GM23338 (cell line): ENCODE results near the gene TNRC18. TPM values are rescaled to one million over a fixed set of nuclear protein-coding genes. Genes with fewer than 3 reads are reported as not detected.

Source experiments
- ATAC-seq: fragments of 200-7000 bp; cut with Tn5 transposase; 3 replicates; pipeline ENCODE4 v1.9.1; 2020
- DNase-seq: peaks from one replicate; pipeline ENCODE4 v3.0.0-alpha.2; 2015; ENCODE audit warnings: low spot score
- H2AFZ ChIP-seq: fragments of 200-600 bp; sonication (generic); 2 replicates; pipeline ENCODE4 v1.8.0; 2016; ENCODE audit warnings: antibody characterized with exemption, mild to moderate bottlenecking, moderate library complexity
- H3F3A ChIP-seq: fragments of 200-600 bp; sonication (generic); replicated peaks from 2 replicates; pipeline ENCODE4 v1.8.0; 2017; ENCODE audit warnings: antibody characterized with exemption, mixed run types, low read depth
- H3K27ac ChIP-seq: fragments of 200-600 bp; sonication (generic); 2 replicates; pipeline ENCODE4 v1.6.1; 2016; ENCODE audit warnings: low read depth
- H3K27me3 ChIP-seq: fragments of 200-600 bp; sonication (generic); 2 replicates; pipeline ENCODE4 v1.8.0; 2016; ENCODE audit warnings: mild to moderate bottlenecking, mixed run types, moderate library complexity; ENCODE audit not compliant: insufficient read depth
- H3K36me3 ChIP-seq: fragments of 200-600 bp; sonication (generic); 2 replicates; pipeline ENCODE4 v1.8.0; 2016; ENCODE audit warnings: mild to moderate bottlenecking; ENCODE audit not compliant: insufficient read depth
- H3K4me1 ChIP-seq: fragments of 200-600 bp; sonication (generic); 2 replicates; pipeline ENCODE4 v1.8.0; 2016; ENCODE audit warnings: mild to moderate bottlenecking, moderate library complexity; ENCODE audit not compliant: insufficient read depth
- H3K4me2 ChIP-seq: fragments of 200-600 bp; sonication (generic); 2 replicates; pipeline ENCODE4 v1.7.1; 2017; ENCODE audit warnings: mixed run types
- H3K4me3 ChIP-seq: fragments of 200-600 bp; sonication (generic); 2 replicates; pipeline ENCODE4 v1.6.1; 2016; ENCODE audit warnings: mixed run types
- H3K79me2 ChIP-seq: fragments of 200-600 bp; sonication (generic); replicated peaks from 2 replicates; pipeline ENCODE4 v1.8.0; 2017; ENCODE audit warnings: mild to moderate bottlenecking; ENCODE audit not compliant: insufficient read depth
- H3K9me2 ChIP-seq: fragments of 200-600 bp; sonication (generic); 2 replicates; pipeline ENCODE4 v1.8.0; 2017; ENCODE audit not compliant: insufficient read depth
- H4K20me1 ChIP-seq: fragments of 200-600 bp; sonication (generic); replicated peaks from 2 replicates; pipeline ENCODE4 v1.8.0; 2017; ENCODE audit warnings: mild to moderate bottlenecking; ENCODE audit not compliant: insufficient read depth
- H3K27ac Mint-ChIP-seq: 2 replicates; pipeline ENCODE4 v1.8.0; 2020; ENCODE audit warnings: inconsistent platforms, mild to moderate bottlenecking, moderate library complexity, mixed read lengths
- H3K27me3 Mint-ChIP-seq: 3 replicates; pipeline ENCODE4 v1.8.0; 2022; ENCODE audit warnings: low read depth, mild to moderate bottlenecking, moderate library complexity, mixed read lengths, inconsistent platforms; ENCODE audit not compliant: insufficient read depth, poor library complexity
- H3K36me3 Mint-ChIP-seq: 3 replicates; pipeline ENCODE4 v1.8.0; 2021; ENCODE audit warnings: low read depth, mild to moderate bottlenecking, inconsistent platforms, moderate library complexity, mixed read lengths
- H3K4me1 Mint-ChIP-seq: 3 replicates; pipeline ENCODE4 v1.8.0; 2020; ENCODE audit warnings: mild to moderate bottlenecking, inconsistent platforms, mixed read lengths
- H3K4me3 Mint-ChIP-seq: 3 replicates; pipeline ENCODE4 v1.8.0; 2021; ENCODE audit warnings: moderate library complexity, mild to moderate bottlenecking, inconsistent platforms, mixed read lengths
- H3K9me3 Mint-ChIP-seq: 3 replicates; pipeline ENCODE4 v1.8.0; 2020; ENCODE audit warnings: moderate library complexity, mild to moderate bottlenecking, inconsistent platforms, mixed read lengths
- EZH2 ChIP-seq: fragments of 200-600 bp; sonication (generic); IDR thresholded peaks from one replicate; pipeline ENCODE4 v1.8.0; 2017; ENCODE audit warnings: antibody characterized with exemption, mild to moderate bottlenecking, low read depth; ENCODE audit not compliant: unreplicated experiment
- POLR2AphosphoS5 ChIP-seq: IDR thresholded peaks from 2 replicates; pipeline ENCODE4 v1.6.1; 2016; ENCODE audit warnings: antibody characterized with exemption, low read depth
- STAT1 ChIP-seq: IDR thresholded peaks from one replicate; pipeline ENCODE4 v1.6.1; 2016; ENCODE audit warnings: antibody characterized with exemption; ENCODE audit not compliant: unreplicated experiment
- ZNF114 ChIP-seq: fragments of 250-450 bp; sonication (Bioruptor Pico); IDR thresholded peaks from 2 replicates; pipeline ENCODE4 v1.5.0; 2020; ENCODE audit warnings: mild to moderate bottlenecking, moderate library complexity
- ZNF331 ChIP-seq: fragments of 250-450 bp; sonication (Bioruptor Pico); IDR thresholded peaks from 2 replicates; pipeline ENCODE4 v1.5.0; 2020; ENCODE audit warnings: low read depth, mild to moderate bottlenecking, moderate library complexity
- polyA plus RNA-seq: library from polyadenylated mRNA; unstranded; fragments of >200 nt; fragmentation: Nextera tagmentation; extraction: Ambion mirVana; gene quantifications from 2 replicates; pipeline ENCODE4 v1.2.1, GENCODE V29; 2016
- total RNA-seq: library from RNA; depleted of rRNA; stranded (reverse); fragments of >200 nt; shearing (Covaris generic); gene quantifications from 2 replicates; pipeline ENCODE4 v1.2.3, GENCODE V29; 2014
- TF ChIP-seq, protein P1 (sequence below): fragments of 250-450 bp; sonication (Bioruptor Pico); IDR thresholded peaks from 2 replicates; pipeline ENCODE4 v1.5.0; 2020; ENCODE audit warnings: mild to moderate bottlenecking, moderate library complexity
- TF ChIP-seq, protein P2 (sequence below): IDR thresholded peaks from one replicate; pipeline ENCODE4 v1.6.1; 2018; ENCODE audit warnings: antibody characterized with exemption; ENCODE audit not compliant: unreplicated experiment
- TF ChIP-seq, protein P3 (sequence below), 2 experiments: fragments of 200-600 bp in 1 of 2; sonication (generic) in 1 of 2; conservative IDR thresholded peaks; 2 replicates each; pipeline versions ENCODE4 v1.5.1 to v1.6.1; 2016 to 2017; ENCODE audit warnings: antibody characterized with exemption in 2 of 2, low read depth in 2 of 2, mild to moderate bottlenecking in 2 of 2, moderate library complexity in 1 of 2

TNRC18 gene
- total and polyA plus RNA-seq, 2 experiments from 2014 or later: 2.1 to 17.5 TPM

DNA sequence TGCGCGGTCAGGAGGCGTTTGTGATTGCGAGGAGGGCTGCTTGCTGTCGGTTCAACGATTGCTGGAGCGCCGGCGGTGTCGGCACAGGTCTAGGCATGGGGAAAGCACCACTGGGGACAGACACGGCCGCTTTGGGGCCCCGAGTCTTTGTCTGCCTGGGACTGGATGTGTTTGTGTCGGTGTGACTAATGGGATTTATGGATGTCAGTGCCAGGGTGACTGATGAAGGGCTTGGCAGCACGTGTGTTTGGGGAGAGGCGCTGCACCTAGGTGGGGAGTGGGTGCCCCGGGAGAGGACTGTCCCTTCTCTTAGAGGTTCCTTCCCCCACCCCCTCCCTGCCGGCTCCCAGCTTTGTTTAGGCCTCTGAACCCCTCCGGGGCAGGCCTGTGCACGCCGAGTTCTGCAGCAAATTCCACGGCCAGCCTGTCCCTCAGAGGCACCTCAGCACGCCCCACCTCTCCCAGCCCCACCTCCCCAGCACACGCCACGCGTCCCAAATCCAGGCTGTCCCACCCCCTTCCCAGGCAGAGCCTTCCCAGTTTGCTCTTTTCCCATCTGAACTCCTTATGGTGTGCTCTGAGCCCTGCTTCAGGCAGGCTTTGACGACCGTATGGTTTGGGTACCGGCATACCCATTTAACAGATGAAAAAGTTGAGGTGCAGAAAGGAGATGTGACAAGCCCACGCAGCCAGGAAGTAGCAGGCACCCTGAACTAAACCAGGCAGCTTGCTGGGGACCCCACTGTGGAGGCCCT is 6.4 kb upstream of the TNRC18 start (continued):
- TF ChIP-seq, protein P1, sequence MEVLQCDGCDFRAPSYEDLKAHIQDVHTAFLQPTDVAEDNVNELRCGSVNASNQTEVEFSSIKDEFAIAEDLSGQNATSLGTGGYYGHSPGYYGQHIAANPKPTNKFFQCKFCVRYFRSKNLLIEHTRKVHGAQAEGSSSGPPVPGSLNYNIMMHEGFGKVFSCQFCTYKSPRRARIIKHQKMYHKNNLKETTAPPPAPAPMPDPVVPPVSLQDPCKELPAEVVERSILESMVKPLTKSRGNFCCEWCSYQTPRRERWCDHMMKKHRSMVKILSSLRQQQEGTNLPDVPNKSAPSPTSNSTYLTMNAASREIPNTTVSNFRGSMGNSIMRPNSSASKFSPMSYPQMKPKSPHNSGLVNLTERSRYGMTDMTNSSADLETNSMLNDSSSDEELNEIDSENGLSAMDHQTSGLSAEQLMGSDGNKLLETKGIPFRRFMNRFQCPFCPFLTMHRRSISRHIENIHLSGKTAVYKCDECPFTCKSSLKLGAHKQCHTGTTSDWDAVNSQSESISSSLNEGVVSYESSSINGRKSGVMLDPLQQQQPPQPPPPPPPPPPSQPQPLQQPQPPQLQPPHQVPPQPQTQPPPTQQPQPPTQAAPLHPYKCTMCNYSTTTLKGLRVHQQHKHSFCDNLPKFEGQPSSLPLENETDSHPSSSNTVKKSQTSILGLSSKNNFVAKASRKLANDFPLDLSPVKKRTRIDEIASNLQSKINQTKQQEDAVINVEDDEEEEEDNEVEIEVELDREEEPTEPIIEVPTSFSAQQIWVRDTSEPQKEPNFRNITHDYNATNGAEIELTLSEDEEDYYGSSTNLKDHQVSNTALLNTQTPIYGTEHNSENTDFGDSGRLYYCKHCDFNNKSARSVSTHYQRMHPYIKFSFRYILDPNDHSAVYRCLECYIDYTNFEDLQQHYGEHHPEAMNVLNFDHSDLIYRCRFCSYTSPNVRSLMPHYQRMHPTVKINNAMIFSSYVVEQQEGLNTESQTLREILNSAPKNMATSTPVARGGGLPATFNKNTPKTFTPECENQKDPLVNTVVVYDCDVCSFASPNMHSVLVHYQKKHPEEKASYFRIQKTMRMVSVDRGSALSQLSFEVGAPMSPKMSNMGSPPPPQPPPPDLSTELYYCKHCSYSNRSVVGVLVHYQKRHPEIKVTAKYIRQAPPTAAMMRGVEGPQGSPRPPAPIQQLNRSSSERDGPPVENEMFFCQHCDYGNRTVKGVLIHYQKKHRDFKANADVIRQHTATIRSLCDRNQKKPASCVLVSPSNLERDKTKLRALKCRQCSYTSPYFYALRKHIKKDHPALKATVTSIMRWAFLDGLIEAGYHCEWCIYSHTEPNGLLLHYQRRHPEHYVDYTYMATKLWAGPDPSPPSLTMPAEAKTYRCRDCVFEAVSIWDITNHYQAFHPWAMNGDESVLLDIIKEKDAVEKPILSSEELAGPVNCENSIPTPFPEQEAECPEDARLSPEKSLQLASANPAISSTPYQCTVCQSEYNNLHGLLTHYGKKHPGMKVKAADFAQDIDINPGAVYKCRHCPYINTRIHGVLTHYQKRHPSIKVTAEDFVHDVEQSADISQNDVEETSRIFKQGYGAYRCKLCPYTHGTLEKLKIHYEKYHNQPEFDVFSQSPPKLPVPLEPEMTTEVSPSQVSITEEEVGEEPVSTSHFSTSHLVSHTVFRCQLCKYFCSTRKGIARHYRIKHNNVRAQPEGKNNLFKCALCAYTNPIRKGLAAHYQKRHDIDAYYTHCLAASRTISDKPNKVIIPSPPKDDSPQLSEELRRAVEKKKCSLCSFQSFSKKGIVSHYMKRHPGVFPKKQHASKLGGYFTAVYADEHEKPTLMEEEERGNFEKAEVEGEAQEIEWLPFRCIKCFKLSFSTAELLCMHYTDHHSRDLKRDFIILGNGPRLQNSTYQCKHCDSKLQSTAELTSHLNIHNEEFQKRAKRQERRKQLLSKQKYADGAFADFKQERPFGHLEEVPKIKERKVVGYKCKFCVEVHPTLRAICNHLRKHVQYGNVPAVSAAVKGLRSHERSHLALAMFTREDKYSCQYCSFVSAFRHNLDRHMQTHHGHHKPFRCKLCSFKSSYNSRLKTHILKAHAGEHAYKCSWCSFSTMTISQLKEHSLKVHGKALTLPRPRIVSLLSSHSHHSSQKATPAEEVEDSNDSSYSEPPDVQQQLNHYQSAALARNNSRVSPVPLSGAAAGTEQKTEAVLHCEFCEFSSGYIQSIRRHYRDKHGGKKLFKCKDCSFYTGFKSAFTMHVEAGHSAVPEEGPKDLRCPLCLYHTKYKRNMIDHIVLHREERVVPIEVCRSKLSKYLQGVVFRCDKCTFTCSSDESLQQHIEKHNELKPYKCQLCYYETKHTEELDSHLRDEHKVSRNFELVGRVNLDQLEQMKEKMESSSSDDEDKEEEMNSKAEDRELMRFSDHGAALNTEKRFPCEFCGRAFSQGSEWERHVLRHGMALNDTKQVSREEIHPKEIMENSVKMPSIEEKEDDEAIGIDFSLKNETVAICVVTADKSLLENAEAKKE: no peak
- peak; percentile 22 for TF ChIP-seq EZH2

DNA sequence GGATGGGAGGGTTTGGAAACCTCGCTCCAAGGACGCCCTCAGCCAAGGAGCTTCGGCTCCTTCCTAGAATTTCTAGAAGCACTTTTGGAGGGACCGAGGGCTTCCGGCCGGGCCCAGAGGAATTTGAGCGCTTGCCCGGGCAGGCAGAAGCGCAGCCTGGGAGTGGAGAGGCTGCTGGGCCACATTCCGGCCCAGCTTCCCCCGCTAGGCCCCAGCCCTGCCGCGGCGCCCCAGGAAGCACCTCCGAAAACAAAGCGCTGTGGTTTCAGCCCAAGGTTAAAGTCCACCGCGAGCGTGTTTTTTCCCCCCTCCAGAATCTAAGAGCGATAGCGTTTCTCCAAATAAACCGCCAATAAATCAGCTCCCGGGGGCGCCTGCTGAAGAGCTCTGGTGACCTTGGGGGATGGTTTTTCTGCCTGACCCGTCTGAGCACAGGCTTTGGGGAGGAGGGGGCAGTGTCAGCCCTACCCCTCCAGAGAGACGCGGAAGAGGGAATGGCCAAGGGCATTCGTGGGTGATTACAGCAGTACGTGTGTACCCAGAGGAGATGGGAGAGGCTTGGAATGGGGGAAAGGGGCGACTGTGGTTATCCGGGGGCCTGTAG is 5.7 kb upstream of the TNRC18 start:
- Histone ChIP-seq H3K4me2 (peak overlapping the region; percentile 93), H2AFZ (peak overlapping the region; percentile 76; the same call in 1 of the 2 replicates), H3K4me1 (peaks cover 22% of the 10 kb centered on the region), H3F3A (peaks cover 14% of the 10 kb centered on the region), H3K27ac (0 out of 2 replicates have a peak overlapping the region, but pooled peaks have one; percentile 63), H3K4me3 (peak overlapping the region; percentile 69), H3K27me3 (peaks cover 87% of the 10 kb centered on the region), H3K9me2 (no peaks in the 10 kb centered on the region), H4K20me1 (no peaks in the 10 kb centered on the region; the same call in 1 of the 2 replicates), H3K79me2 (no peaks in the 10 kb centered on the region), H3K36me3 (no peaks in the 10 kb centered on the region)
- Mint-ChIP-seq H3K36me3 (peaks cover 8% of the 10 kb centered on the region; the same call in 2 of the 3 replicates), H3K4me1 (peaks cover 22% of the 10 kb centered on the region), H3K27ac (no peak overlapping the region), H3K4me3 (peak overlapping the region; percentile 80), H3K27me3 (peaks cover 76% of the 10 kb centered on the region), H3K9me3 (peaks cover 11% of the 10 kb centered on the region; the same call in 2 of the 3 replicates)
- DNase-seq (peak; percentile 92), ATAC-seq (peak; percentile 38)
- TF ChIP-seq STAT1: no peak
- TF ChIP-seq EZH2: peak; percentile 29
- no peak for TF ChIP-seq ZNF331 (CRISPR knock-in tag)
- TF ChIP-seq, protein P2, sequence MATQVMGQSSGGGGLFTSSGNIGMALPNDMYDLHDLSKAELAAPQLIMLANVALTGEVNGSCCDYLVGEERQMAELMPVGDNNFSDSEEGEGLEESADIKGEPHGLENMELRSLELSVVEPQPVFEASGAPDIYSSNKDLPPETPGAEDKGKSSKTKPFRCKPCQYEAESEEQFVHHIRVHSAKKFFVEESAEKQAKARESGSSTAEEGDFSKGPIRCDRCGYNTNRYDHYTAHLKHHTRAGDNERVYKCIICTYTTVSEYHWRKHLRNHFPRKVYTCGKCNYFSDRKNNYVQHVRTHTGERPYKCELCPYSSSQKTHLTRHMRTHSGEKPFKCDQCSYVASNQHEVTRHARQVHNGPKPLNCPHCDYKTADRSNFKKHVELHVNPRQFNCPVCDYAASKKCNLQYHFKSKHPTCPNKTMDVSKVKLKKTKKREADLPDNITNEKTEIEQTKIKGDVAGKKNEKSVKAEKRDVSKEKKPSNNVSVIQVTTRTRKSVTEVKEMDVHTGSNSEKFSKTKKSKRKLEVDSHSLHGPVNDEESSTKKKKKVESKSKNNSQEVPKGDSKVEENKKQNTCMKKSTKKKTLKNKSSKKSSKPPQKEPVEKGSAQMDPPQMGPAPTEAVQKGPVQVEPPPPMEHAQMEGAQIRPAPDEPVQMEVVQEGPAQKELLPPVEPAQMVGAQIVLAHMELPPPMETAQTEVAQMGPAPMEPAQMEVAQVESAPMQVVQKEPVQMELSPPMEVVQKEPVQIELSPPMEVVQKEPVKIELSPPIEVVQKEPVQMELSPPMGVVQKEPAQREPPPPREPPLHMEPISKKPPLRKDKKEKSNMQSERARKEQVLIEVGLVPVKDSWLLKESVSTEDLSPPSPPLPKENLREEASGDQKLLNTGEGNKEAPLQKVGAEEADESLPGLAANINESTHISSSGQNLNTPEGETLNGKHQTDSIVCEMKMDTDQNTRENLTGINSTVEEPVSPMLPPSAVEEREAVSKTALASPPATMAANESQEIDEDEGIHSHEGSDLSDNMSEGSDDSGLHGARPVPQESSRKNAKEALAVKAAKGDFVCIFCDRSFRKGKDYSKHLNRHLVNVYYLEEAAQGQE: no peak
- TF ChIP-seq, protein P3, sequence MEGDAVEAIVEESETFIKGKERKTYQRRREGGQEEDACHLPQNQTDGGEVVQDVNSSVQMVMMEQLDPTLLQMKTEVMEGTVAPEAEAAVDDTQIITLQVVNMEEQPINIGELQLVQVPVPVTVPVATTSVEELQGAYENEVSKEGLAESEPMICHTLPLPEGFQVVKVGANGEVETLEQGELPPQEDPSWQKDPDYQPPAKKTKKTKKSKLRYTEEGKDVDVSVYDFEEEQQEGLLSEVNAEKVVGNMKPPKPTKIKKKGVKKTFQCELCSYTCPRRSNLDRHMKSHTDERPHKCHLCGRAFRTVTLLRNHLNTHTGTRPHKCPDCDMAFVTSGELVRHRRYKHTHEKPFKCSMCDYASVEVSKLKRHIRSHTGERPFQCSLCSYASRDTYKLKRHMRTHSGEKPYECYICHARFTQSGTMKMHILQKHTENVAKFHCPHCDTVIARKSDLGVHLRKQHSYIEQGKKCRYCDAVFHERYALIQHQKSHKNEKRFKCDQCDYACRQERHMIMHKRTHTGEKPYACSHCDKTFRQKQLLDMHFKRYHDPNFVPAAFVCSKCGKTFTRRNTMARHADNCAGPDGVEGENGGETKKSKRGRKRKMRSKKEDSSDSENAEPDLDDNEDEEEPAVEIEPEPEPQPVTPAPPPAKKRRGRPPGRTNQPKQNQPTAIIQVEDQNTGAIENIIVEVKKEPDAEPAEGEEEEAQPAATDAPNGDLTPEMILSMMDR (conservative IDR thresholded peaks at IDR 0.05; ENCODE audit: low read depth in 2 of 2): no peak
- TF ChIP-seq POLR2AphosphoS5: 0 out of 2 replicates have a peak, but pooled peaks have one; percentile 12
- no peak for TF ChIP-seq ZNF114 (CRISPR knock-in tag)
